GM23338 (cell line): ENCODE measurements around the gene NUSAP1.

Experiments used
- CTCF ChIP-seq, 2 experiments: fragments of 200-600 bp in 1 of 2; sonication (generic) in 1 of 2; conservative IDR thresholded peaks; 2 replicates each; pipeline versions ENCODE4 v1.5.1 to v1.6.1; 2016 to 2017; ENCODE audit warnings: antibody characterized with exemption in 2 of 2, low read depth in 2 of 2, mild to moderate bottlenecking in 2 of 2, moderate library complexity in 1 of 2
- JUNB ChIP-seq: IDR thresholded peaks from one replicate; pipeline ENCODE4 v1.6.1; 2016; ENCODE audit warnings: antibody characterized with exemption; ENCODE audit not compliant: unreplicated experiment
- POLR2AphosphoS5 ChIP-seq: IDR thresholded peaks from 2 replicates; pipeline ENCODE4 v1.6.1; 2016; ENCODE audit warnings: antibody characterized with exemption, low read depth
- REST ChIP-seq: IDR thresholded peaks from one replicate; pipeline ENCODE4 v1.6.1; 2018; ENCODE audit warnings: antibody characterized with exemption; ENCODE audit not compliant: unreplicated experiment

- no peak for TF ChIP-seq REST
- no peak for TF ChIP-seq JUNB
- TF ChIP-seq CTCF (conservative IDR thresholded peaks at IDR 0.05; ENCODE audit: low read depth in 2 of 2): no peak
- peak; percentile 94 for TF ChIP-seq POLR2AphosphoS5
Measured at GRCh38 chr15:41416742-41417417, 84.2 kb downstream of the NUSAP1 start, which contains the start of gene RTF1.
